Measurements from ENCODE around the gene ZNF219.
A peak's percentile ranks its signal among the peaks of the same experiment; 100 is the strongest.

ZNF219 gene

DNA sequence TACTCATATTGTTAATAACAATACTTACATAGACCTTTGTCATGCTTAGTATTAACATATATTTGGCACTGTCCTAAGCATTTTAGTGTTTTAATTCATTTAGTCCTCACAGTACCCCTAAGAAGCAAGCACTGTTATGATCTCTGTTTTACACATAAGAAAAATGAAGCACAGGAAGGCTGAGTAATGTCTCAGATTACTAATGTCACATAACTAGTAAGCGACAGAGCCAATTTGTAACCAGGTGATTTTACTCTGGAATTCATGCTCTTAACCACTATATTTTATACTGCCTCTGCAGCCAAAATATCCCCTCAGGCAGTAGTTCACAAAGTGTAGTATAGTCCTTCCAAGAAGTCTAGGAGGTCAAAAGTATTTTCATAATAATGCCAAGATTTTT is 22.7 kb upstream of the ZNF219 start:
- no peak overlapping the region for H3K27ac Mint-ChIP-seq
- DNase-seq, result no peak
- H3K4me1 Mint-ChIP-seq, result no peaks in the 10 kb centered on the region
- no peak overlapping the region for H3K4me3 Mint-ChIP-seq
- TF ChIP-seq, protein P1, sequence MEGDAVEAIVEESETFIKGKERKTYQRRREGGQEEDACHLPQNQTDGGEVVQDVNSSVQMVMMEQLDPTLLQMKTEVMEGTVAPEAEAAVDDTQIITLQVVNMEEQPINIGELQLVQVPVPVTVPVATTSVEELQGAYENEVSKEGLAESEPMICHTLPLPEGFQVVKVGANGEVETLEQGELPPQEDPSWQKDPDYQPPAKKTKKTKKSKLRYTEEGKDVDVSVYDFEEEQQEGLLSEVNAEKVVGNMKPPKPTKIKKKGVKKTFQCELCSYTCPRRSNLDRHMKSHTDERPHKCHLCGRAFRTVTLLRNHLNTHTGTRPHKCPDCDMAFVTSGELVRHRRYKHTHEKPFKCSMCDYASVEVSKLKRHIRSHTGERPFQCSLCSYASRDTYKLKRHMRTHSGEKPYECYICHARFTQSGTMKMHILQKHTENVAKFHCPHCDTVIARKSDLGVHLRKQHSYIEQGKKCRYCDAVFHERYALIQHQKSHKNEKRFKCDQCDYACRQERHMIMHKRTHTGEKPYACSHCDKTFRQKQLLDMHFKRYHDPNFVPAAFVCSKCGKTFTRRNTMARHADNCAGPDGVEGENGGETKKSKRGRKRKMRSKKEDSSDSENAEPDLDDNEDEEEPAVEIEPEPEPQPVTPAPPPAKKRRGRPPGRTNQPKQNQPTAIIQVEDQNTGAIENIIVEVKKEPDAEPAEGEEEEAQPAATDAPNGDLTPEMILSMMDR (IDR thresholded peaks at IDR 0.05), result no peak
- H3K9me3 Mint-ChIP-seq, result peaks cover 6% of the 10 kb centered on the region
- H3K36me3 Mint-ChIP-seq (ENCODE audit: low read depth), result no peaks in the 10 kb centered on the region
- H3K27me3 Mint-ChIP-seq (ENCODE audit: low read depth, poor library complexity), result peaks cover 11% of the 10 kb centered on the region

DNA sequence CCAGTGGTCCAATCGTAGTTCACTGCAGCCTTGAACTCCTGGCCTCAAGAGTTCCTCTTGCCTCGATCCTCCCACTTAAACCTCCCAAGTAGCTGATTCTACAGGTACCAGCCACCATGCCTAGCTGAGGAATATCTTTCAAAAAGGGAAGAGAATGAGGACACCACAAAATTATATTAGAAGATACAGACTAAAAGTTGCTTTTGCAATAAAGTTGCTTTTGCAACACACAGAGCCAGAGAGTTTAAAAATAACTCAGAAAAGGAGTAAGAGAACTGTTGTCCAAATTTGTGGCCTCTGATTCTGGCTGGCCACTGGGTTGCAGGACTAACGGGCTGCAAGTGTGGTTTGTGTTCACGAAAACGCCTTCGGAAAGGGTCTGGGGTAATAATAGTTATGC is 22.2 kb upstream of the ZNF219 start:
- Mint-ChIP-seq H3K4me1 (no peaks in the 10 kb centered on the region), H3K27ac (no peak overlapping the region), H3K4me3 (no peak overlapping the region), H3K27me3 (ENCODE audit: low read depth, poor library complexity) (peaks cover 11% of the 10 kb centered on the region), H3K9me3 (peaks cover 6% of the 10 kb centered on the region), H3K36me3 (ENCODE audit: low read depth) (no peaks in the 10 kb centered on the region)
- TF ChIP-seq, protein P1 (IDR thresholded peaks at IDR 0.05), result no peak
- DNase-seq, result no peak

DNA sequence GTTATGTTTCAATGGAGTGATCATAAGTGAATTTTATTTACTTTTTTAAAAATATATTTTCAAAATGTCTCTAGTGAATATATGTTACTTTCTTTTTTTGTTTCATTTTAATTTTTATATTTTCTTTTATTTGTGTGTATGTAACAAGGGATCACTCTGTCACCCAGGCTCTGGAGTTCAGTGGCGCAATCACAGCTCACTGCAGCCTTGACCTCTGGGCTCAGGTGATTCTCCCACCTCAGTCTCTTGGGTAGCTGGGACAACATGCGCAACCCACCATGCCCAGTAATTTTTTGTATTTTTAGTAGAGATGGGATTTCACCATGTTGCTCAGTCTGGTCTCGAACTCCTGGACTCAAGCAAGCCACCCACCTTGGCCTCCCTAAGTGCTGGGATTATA is 20.5 kb upstream of the ZNF219 start:
- H3K27ac Mint-ChIP-seq, result no peak overlapping the region
- no peaks in the 10 kb centered on the region for H3K36me3 Mint-ChIP-seq (ENCODE audit: low read depth)
- no peaks in the 10 kb centered on the region for H3K4me1 Mint-ChIP-seq
- H3K9me3 Mint-ChIP-seq, result no peaks in the 10 kb centered on the region
- TF ChIP-seq, protein P1 (IDR thresholded peaks at IDR 0.05), result no peak
- no peak for DNase-seq
- no peak overlapping the region for H3K4me3 Mint-ChIP-seq
- peaks cover 11% of the 10 kb centered on the region for H3K27me3 Mint-ChIP-seq (ENCODE audit: low read depth, poor library complexity)

DNA sequence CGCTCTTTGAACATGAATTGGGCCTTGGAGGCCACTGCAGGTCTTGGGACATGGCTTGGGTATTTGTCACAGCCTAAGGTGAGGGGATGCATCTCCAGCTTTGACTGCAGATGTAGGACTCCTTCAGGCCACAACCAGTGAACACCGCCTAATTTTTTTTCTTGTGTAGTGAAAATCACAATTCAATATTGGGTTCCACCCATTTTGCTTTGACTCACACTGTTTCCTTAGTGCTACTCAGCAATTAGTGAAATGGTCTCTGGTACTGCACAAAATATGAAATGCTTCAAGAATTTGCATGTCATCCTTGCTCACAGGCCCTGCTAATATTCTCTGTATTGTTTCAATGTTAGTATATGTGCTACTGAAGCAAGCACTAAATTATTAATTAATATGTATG is 14.9 kb upstream of the ZNF219 start:
- Mint-ChIP-seq H3K4me3 (no peak overlapping the region), H3K27ac (no peak overlapping the region), H3K36me3 (ENCODE audit: low read depth) (no peaks in the 10 kb centered on the region), H3K27me3 (ENCODE audit: low read depth, poor library complexity) (peaks cover 6% of the 10 kb centered on the region), H3K4me1 (peaks cover 35% of the 10 kb centered on the region), H3K9me3 (no peaks in the 10 kb centered on the region)
- TF ChIP-seq, protein P1 (IDR thresholded peaks at IDR 0.05), result no peak
- no peak for DNase-seq

DNA sequence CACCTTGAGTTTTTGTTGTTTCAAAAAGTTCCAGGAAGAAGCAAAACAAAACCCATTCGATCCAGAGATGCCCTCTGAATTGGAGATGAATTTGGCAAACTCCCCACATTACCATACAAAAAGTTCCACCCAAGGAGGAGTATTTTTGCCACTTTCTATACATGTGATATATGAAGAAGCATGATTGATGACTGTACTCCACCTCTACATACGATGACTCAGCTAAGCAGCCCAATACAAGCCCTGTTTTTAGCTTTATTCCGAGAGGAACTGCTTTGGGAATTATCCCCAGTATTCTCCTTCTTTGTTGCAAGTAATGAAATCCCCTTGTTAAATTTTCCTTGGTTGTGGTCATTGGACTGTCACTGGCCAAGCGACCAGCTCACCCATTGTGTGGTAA is 13.8 kb upstream of the ZNF219 start:
- H3K9me3 Mint-ChIP-seq, result no peaks in the 10 kb centered on the region
- H3K27ac Mint-ChIP-seq, result peak overlapping the region; percentile 19
- DNase-seq, result no peak
- peaks cover 46% of the 10 kb centered on the region for H3K4me1 Mint-ChIP-seq
- H3K36me3 Mint-ChIP-seq (ENCODE audit: low read depth), result no peaks in the 10 kb centered on the region
- no peak overlapping the region for H3K4me3 Mint-ChIP-seq
- peaks cover 3% of the 10 kb centered on the region for H3K27me3 Mint-ChIP-seq (ENCODE audit: low read depth, poor library complexity)
- TF ChIP-seq, protein P1 (IDR thresholded peaks at IDR 0.05), result no peak

DNA sequence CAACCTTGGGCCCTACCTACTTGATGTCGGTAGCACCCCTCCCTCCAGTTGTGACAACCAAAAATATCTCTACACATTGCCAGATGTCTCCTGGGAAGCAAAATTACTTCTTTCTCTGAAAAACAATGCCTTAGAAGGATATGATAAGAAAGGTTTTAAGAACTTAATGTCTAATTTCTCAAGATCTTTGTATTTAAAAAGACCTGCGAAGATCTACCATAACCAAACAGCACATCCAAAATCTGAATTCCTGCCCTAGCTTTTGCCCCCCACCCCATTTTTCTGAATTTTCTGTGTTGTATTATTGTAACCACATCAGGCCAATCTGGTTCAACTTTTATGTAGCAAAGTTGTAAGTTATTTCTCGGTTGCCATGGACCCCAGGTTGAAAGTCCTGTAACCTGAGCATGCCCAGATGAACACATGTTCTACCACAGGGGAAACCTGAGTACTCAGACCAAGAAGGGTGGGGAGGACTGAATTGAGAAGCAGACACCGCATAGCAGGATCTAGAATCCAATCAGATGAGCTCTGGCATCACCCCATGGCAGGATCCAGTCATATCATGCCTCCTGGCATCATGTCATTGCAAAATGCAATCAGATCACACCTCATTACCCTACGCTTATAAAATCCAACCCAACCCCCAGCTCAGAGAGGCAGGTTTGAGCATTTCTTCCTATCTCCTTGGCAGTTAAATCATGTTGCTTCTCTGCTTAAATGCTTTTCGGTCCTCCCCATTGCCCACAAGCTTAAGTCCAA is 11.1 kb upstream of the ZNF219 start:
- TF ChIP-seq, protein P1 (IDR thresholded peaks at IDR 0.05), result no peak
- Mint-ChIP-seq H3K27me3 (ENCODE audit: low read depth, poor library complexity) (peaks cover 3% of the 10 kb centered on the region), H3K27ac (peak overlapping the region; percentile 81), H3K36me3 (ENCODE audit: low read depth) (no peaks in the 10 kb centered on the region), H3K9me3 (no peaks in the 10 kb centered on the region), H3K4me1 (peaks cover 70% of the 10 kb centered on the region), H3K4me3 (peak overlapping the region; percentile 29)
- DNase-seq, result no peak
